Kidney (tissue), 14 donors: Measurements from ENCODE around the gene MYBBP1A. TPM values are rescaled to one million over a fixed set of nuclear protein-coding genes. Genes with fewer than 3 reads are reported as not detected.

Experiments
- DNase-seq, 5 donors: peaks; one replicate each; pipeline ENCODE4 v3.0.0-alpha.2; 2013 to 2020
- FAIRE-seq: peaks from 2 replicates; lab custom pipeline; 2012; peaks lifted over from hg19 to GRCh38; lab: Jason Lieb, UNC
- H3K27ac ChIP-seq, 2 donors: one replicate each; pipeline ENCODE4 v1.7.0; 2013; ENCODE audit warnings: low read depth in 2 of 2, low read length in 2 of 2, inconsistent platforms in 1 of 2
- H3K27me3 ChIP-seq: one replicate; pipeline ENCODE4 v1.7.1; 2013; ENCODE audit warnings: low read length, inconsistent platforms; ENCODE audit not compliant: control insufficient read depth, insufficient read depth
- H3K36me3 ChIP-seq, 3 donors: one replicate each; pipeline versions ENCODE4 v1.7.0 to v1.7.1; 2013; ENCODE audit warnings: low read length in 3 of 3, control low read depth in 1 of 3, inconsistent platforms in 1 of 3; ENCODE audit not compliant: insufficient read depth in 3 of 3, control insufficient read depth in 2 of 3
- H3K4me1 ChIP-seq, 3 donors: one replicate each; pipeline versions ENCODE4 v1.7.0 to v1.7.1; 2013; ENCODE audit warnings: low read length in 3 of 3, inconsistent platforms in 1 of 3, low read depth in 1 of 3; ENCODE audit not compliant: control insufficient read depth in 2 of 3, insufficient read depth in 2 of 3
- H3K4me3 ChIP-seq, 3 donors: one replicate each; pipeline versions ENCODE4 v1.7.0 to v1.8.1; 2013; ENCODE audit warnings: low read length in 3 of 3, control low read depth in 1 of 3, inconsistent platforms in 1 of 3
- H3K9ac ChIP-seq, 3 donors: one replicate each; pipeline versions ENCODE4 v1.7.0 to v1.7.1; 2013; ENCODE audit warnings: low read length in 3 of 3, control low read depth in 1 of 3, inconsistent platforms in 1 of 3
- H3K9me3 ChIP-seq, 3 donors: one replicate each; pipeline versions ENCODE4 v1.7.0 to v1.7.1; 2013; ENCODE audit warnings: low read length in 3 of 3, control low read depth in 1 of 3, inconsistent platforms in 1 of 3; ENCODE audit not compliant: control insufficient read depth in 2 of 3, insufficient read depth in 1 of 3
- CTCF ChIP-seq: IDR thresholded peaks from 3 replicates; pipeline ENCODE4 v1.5.1; 2012; ENCODE audit warnings: mild to moderate bottlenecking, moderate library complexity, borderline replicate concordance; ENCODE audit not compliant: insufficient read depth; ENCODE audit errors: extremely low read depth
- intact Hi-C: fragments of 100-400 bp; cut with DNase I; formaldehyde crosslinking; loops from one replicate; pipeline ENCODE4 v1.11.1; 2022
- polyA plus RNA-seq: library from polyadenylated mRNA; stranded (reverse); fragments of 350-450 nt; fragmentation: Illumina TruSeq; extraction: RNeasy Lipid Tissue Mini Kit (QIAGEN cat#74804); gene quantifications from one replicate; pipeline ENCODE4 v1.2.3, GENCODE V29; 2014; ENCODE audit warnings: low read depth, low replicate concordance; ENCODE audit not compliant: insufficient read depth
- total RNA-seq: library from RNA; stranded (reverse); fragmentation: NEBNext Ultra II Directional; extraction: Animal tissue kit (Norgen Biotek cat#: 25700); gene quantifications from one replicate; pipeline ENCODE4 v1.2.1, GENCODE V29; 2021
- donor health status: control.
- donor health status: control.
- donor health status: control.
- donor health status: control.
- donor health status: control.
- donor health status: DM: yes; HTN: yes; CAD: no.
- donor health status: Normal renal cell carcinoma (clear cell type).

MYBBP1A gene
- total and polyA plus RNA-seq, 2 donors from 2014 or later, result 11.9 to 51.6 TPM

- intact Hi-C loops, result no loop called here
- peaks cover 0 to 12% (median 4%) of the 10 kb centered on the region in 3 donors for H3K4me1 ChIP-seq
- FAIRE-seq, result no peak
Observed at GRCh38 chr17:4540224-4540651, 14.9 kb downstream of the MYBBP1A start.

DNA sequence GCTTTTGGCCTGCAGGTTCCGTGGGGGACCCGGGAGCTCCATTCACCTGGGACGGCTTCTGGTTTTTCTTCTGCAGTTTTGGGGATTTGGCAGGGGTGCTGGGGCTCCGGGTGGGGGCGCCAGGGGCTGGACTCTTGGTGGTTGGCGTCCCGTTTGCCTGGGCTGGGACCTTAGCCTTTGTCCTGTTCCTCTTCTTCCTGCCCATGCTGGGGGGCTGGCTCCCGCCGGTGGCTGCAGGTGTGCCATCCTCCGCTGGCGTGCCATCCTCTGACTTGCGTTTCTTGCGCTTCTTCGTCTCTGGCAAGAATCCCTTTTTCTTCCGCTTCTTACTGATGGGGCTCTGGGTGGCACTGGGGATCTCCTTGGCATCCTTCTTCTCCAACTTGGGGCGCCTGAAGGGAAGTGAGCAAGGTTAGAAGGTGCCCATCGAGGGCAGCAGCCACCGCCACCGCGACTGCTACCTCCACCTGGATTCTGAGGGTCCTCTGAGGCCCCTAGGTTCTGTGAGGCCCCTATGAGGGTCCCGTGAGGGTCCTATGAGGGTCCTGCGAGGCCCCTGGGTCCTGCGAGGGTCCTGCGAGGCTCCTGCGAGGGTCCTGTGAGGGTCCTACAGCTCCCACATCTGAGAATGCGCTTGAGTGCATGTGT lies 15.5 kb downstream of the MYBBP1A start:
- H3K9me3 ChIP-seq, result no peaks in the 10 kb centered on the region
- H3K36me3 ChIP-seq, result no peaks in the 10 kb centered on the region
- no peak overlapping the region for H3K4me3 ChIP-seq
- TF ChIP-seq CTCF, result no peak
- H3K27me3 ChIP-seq, result no peaks in the 10 kb centered on the region
- DNase-seq (peak in 1 of 5 donors; percentile 66), FAIRE-seq (no peak)
- peaks cover 0 to 12% (median 4%) of the 10 kb centered on the region in 3 donors for H3K4me1 ChIP-seq
- intact Hi-C loops, result no loop called here
- no peak overlapping the region for H3K27ac ChIP-seq
- H3K9ac ChIP-seq, result no peak overlapping the region

More at GRCh38 chr17:4540224-4540651, 14.9 kb downstream of the MYBBP1A start:
- peak; percentile 38 for TF ChIP-seq CTCF
- Histone ChIP-seq H3K4me3 (no peak overlapping the region), H3K9ac (no peak overlapping the region), H3K27me3 (no peaks in the 10 kb centered on the region), H3K27ac (peak overlapping the region in 1 of 2 donors; percentile 22), H3K36me3 (no peaks in the 10 kb centered on the region), H3K9me3 (no peaks in the 10 kb centered on the region)
- DNase-seq, result no peak

GRCh38 chr17:4539025-4539424 lies 16.2 kb downstream of the MYBBP1A start:
- no peak overlapping the region for H3K27ac ChIP-seq
- TF ChIP-seq CTCF, result no peak
- H3K9me3 ChIP-seq, result no peaks in the 10 kb centered on the region
- H3K9ac ChIP-seq, result no peak overlapping the region
- DNase-seq (no peak), FAIRE-seq (no peak)
- H3K27me3 ChIP-seq, result no peaks in the 10 kb centered on the region
- H3K36me3 ChIP-seq, result no peaks in the 10 kb centered on the region
- H3K4me1 ChIP-seq, result peaks cover 0 to 12% (median 4%) of the 10 kb centered on the region in 3 donors
- intact Hi-C loops, result no loop called here
- no peak overlapping the region for H3K4me3 ChIP-seq
